Measurements from ENCODE around the gene RBM12.
A peak's percentile ranks its signal among the peaks of the same experiment; 100 is the strongest.

RBM12 gene

DNA sequence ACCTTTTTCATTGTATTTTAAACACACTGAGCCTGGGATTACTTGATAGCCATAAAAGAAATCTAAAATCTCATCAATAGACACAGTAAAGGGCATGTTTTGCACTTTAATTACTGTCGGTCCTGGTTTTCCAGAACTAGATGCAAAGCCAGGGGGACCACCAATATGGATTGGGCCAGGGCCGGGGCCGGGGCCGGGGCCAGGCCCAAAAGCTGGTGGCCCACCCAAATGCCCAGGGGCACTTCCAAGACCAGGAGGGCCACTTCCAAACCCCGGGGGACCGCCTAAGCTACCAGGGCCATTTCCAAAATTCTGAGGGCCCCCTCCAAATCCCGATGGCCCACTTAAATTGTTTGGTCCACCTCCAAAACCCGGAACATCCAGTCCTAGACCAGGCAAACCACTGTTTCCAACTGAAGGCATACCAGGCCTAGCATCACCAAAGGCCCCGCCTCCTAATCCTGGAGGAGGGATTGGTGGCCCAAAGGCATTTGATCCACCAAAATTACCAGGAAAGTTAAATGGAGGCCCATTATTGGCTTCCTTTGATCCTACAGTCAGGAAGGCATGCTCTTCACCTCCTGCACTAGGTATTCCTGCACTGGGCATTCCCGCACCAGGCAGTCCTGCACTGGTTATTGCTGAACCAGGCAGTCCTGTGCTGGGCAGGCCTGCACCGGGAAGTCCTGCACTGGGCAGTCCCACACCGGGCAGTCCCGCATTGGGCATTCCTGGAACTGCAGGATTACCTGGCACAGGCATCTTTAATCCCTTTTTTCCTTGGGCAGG lies 11.9 kb downstream of the RBM12 start:
- DNase-seq, result no peak

DNA sequence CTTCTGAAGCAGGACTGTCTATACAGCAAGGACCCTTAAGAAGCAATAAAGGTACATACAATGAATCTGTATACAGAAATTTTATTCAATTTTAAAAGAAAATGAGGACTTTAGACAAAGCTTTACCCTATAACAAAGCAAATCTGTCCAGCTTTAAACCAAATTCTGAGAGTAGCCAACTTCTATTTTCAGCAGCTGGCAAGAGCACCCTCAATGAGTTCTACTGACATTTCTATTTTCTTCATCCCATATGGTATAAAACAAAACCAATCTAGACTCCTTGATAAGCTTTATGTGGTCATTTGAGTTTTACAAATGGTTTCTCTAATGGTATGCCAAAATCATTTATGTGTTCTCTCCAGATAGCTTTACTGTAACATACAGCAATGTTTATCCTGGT lies 12.7 kb downstream of the RBM12 start:
- no peak for DNase-seq

DNA sequence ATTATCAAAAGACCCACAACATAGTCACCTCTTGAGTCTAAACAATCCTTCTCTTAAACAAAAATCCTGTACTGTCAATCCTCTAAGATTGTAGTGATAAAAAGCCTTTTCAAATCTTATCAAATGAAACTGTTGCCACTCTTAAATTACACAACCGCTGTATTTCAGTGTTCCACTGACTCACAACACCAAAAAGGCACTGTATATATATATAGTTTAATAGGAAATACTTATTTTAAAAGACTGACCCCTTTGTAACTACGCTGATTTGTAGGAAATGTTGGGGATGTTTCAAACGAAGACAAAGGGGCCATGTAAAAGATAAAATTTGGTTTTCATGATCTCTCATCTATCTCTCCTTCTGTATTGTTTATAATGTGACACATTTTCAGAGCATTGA lies 14.1 kb downstream of the RBM12 start:
- no peak for DNase-seq

DNA sequence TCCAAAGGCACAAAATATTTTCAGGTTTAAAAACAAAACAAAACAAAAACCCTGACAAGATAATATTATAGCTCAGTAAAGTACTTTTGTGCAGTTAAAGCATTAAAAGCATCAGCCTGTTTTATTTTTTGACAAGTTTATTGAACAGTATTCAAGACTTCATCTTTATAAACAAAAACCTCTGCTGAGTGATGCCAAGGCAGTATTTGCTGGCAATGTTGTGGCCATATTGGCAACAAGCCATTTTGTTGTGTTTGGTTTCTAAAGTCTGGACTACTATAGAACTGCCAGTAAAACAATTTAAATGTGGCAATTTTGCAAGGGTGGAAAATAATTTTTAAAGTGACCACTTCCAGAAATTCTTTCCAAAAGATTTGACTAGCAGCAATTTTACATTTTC lies 15.9 kb downstream of the RBM12 start:
- no peak for DNase-seq

DNA sequence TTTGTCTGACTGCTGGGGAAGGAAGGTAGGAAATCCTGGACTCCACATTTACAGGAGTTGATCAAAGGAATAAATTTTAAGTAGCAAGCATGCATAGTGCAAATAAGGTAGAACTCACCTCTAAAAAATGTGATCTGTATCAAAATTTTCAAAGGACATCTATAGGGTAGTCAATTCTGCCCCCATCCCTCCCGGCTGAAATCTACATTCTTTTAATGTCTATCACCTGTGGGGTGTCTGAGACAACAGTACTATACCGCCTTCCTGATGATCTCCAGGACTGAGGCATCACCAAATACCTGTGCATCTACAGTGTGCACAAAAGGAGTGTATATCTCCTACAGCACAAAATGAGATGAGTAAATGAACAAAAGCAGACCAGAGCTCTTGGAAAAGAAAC lies 19.9 kb downstream of the RBM12 start:
- no peak for DNase-seq

DNA sequence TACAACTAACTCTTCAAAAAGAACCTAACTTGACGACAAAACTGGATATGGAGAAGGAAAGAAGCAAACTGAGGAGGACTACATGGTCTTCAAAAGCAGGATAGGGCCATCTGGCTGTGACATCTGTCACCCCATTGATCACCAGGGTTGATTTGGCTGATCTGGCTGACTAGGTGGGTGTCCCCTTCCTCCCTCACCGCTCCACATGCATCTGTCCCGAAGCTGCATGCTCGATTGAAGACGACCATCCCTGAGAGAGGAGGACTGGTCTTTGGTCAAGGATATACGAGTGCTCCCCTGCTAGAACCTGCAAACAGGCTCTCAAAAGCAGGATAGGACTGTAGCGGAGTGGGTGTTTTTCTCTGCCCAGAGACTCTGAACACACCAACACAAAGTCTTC lies 21.7 kb downstream of the RBM12 start:
- no peak for DNase-seq

DNA sequence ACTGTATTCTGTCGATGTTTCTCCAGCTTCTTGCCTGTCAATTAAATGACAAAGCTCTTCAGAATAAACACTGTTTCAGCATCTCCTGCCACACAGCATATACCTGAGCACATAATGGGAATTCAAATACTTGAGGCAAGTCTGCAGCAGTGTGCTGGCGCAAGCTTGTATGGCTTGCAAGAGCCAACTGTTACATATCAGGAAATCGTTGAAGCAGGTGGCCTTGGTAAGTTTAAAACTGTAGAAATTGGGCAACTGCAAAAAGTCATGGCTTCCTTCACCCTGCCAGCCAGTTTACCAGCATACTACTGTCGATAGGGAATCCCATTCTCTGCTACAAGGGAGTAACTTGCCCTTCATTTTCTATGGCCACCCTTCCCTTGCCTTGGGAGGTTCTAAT lies 23.0 kb downstream of the RBM12 start:
- peak; percentile 60 for DNase-seq

DNA sequence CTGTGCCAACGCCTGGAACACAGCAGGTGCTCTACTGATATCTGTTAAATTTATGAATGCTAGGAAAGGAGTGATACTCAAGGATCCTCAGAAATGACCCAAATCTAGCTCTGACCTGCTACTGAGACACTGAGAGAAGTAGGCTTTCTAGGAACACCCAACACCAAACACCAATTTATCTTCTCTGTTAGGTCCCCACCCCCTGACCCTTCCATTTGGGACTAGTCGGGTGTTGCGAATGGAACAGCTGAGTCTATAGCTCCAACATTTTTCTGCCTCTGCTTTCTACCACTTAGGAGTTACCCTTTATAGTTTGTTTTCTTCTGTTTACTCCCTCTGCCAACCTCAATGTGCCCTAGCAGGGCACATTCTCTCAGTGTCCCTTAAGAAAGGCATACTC lies 24.0 kb downstream of the RBM12 start:
- DNase-seq, result no peak

DNA sequence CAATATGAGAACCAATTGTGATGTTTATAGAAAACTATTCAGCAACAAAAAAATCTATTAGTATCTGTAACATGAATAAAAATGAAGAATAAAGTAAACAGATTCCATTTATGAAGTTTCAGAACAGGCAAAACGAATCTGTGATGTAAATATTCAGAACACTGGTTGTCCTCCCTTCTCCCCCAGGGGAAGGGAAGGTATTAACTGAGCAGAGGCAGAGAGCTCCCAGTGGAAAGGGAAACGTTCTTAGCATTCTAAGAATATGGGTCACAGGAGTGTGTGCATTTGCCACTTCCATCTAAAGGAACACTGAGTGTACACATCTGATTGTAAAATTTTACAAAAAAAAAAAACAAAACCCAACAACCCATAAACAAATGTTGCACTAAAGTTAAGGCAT lies 25.9 kb downstream of the RBM12 start:
- DNase-seq, result no peak

DNA sequence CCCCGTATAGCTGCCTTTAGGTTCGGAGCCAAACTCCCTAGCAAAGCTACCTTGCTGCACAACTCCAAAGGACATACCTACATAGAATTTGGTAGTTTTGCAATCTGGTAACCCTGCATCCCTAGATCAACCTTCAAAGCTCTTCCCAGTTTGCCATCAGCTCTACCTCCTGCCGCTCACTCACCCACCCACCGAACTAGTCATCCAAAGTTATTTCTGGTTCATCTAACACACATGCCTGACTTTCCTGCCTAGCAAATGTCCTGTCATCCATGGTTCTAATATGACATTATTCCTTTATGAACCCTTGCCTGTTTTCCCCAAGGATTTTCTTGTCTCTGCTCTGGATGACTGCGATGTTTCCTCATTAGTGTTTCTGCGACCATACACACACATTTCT lies 27.4 kb downstream of the RBM12 start:
- DNase-seq, result no peak

DNA sequence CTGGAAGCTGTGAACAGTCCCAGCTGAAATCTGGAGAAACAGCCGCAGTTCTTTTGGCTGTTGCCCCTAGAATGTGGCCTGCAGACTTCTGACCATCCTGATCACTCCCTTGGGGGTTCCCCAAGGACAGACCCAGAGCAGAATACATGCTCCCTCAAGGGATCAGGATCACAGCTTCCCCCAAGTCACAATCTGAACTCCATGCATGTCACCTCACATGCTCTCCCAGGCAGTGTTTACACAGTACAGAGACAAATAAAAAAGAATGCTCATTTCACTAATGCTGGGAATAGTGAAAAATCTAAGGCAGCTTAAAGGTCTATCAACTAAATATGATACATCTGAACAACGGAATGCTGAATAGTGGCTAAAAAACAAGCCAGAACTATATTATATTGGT lies 28.6 kb downstream of the RBM12 start:
- no peak for DNase-seq

DNA sequence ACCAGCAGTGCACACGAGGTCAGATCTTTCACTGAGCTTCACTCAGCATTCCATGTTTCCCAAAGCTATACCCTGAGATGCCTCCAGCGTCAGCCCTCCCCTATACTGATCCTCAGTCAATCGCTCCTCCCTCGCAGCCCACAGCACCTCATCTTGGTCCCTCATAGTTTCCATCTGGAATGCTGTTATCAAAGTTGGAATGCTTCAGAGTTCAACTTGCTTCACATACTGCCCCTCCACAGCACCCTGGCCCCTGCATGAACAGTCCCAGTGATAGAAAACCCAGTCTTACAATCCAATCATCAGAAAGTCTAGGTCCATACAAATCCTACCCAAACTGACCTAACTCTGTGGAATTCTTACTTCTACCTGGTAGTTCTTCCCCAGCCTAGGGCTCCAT lies 29.0 kb downstream of the RBM12 start:
- DNase-seq, result no peak

DNA sequence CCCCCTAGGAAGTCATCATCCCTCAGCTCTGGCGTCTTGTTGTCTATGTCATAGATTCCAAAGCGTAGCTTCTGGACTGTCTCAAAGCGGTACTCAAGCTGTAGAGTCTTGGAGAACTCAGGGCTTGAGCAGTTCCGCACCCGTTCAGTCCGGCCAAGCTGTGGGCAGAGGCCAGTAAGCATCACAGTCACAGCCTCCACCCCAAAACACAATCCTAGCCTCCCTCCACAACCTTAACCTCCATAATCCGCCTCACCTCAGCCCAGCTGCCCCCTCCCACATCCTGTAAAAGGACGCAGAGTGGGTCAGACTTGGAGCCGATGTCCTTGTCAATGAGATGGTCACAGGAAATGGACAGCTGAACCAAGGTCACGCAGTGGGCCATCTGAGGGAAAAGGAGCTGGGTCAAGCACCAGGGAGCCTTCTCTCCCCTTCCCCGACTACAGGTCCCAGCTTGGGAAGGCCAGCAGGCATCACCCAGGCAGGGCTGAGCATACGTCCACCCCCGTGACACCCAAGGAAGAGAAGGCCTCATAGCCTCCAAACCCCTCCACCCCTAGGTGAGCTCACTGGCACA lies 32.1 kb downstream of the RBM12 start:
- no peak for DNase-seq

DNA sequence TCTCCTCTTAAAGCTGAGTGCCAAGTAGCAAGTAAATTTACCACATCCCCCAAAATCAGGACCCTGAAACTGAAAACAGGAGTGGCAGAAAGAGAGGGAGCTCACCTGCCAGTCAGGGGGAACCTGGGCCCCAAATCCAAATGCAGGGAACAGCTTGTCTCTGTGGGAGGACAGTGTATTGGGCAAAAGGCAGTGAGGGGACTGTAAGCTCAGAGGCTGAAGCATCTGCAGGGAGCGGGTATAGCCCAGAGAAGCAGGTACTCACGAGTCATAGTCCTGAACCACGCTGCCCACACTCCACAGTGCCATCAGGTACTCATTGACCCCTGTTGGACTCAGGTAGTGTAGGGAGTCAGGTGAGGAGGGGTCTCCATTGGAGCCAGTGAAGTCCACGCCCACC lies 34.1 kb downstream of the RBM12 start:
- DNase-seq, result no peak

DNA sequence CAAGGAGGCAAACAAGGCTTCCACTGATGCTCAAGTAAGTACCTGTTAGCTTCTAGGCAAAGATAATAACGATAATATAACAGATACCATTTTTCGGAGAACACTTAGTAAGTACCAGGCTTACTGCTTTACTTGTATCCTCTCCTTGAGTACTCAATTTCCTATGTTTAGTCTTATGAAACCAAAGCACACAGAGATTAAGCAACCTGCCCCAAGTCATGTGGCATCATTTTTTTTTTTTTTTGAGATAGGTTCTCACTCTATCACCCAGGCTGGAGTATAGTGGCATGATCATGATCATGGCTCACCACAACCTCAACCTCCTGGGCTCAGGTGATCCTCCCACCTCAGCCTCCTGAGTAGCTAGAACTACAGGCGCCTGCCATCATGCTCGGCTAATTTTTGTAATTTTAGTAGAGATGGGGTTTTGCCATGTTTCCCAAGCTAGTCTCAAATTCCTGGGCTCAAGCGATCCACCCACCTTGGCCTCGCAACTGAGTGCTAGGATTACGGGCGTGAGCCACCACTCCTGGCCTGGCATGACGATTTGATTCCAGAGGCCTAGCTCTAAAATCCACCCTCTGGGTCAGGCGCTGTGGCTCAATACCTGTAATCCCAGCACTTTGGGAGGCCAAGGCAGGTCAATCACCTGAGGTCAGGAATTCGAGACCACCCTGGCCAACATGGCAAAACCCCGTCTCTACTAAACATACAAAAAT lies 35.1 kb downstream of the RBM12 start:
- DNase-seq, result peak; percentile 60

DNA sequence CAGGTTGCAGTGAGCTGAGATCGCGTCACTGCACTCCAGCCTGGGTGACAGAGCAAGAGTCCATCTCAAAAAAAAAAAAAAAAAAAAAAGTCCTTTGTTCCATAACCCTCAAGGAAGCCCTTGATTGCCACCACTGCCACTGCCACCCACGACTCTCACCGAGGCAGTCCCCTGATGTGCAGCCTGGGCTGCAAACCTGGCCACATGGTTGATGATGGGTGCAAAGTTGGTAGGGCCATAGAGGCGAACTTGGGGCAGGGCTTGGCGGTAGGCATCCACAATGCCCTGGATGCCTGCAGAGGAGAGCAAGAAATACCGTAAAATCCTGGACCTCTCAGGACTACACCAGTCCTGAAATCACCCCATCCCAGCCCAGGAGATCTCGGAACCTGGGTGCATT lies 37.6 kb downstream of the RBM12 start:
- no peak for DNase-seq

DNA sequence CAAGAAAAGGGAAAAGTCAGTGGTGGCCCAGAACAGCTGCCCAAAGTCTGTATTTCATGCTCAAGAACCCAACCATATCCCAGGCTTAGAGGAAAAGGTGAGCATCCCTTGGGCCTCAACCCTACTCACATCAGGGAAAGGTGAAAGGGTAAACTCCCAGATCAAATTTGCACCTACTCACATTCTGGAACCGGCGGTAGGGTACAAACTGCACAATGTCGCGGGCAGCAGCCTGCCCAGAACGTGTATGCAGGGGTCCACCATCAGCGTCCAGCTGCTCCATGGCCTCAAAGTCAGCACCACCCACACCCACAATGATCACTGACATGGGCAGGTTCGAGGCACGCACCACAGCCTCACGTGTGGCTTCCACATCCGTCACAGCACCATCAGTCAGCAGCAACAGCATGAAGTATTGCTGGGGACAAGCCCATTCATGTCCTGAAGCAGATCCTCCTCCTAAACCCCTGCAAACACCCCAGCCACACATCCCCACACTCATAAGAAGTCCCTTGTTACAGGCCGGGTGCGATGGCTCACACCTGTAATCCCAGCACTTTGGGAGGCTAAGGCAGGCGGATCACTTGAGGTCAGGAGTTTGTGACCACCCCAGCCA lies 38.2 kb downstream of the RBM12 start:
- no peak for DNase-seq

DNA sequence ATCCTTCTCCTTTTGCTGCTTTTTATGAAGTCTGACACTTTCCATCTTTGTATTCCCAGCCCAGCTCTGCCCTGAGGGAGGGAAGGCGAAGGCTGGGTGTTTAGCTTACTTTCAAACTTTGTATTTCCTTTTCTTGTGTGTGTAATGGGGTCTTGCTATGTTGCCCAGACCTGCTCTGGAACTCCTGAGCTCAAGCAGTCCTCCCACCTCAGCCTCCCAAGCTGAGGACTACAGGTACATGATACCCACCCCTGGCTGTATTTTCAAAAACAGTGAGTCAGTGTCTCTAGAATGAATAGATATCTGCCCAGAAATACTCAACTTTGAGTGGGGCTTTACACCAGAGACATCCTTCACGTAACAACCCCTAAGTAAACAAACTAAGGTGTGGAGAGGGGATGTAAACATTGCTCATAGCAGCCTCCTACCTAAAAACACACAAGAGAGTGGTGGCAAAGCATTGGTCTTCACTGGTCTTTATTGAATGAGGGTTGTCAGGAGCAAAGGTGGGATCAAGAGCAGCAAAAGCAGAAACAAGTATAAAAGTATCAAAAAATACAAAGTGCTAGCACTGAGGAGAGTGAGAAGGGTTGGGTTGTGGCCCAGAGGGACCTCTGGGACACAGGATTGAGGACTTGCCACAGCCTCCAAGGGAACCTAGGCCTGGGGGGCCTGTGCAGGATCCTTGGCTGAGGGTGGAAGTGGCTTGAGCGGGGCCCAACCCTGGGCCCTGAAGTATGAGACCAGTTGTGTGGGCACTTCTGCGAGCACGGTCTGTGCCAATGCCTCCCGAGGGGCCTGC lies 38.9 kb downstream of the RBM12 start:
- no peak for DNase-seq

DNA sequence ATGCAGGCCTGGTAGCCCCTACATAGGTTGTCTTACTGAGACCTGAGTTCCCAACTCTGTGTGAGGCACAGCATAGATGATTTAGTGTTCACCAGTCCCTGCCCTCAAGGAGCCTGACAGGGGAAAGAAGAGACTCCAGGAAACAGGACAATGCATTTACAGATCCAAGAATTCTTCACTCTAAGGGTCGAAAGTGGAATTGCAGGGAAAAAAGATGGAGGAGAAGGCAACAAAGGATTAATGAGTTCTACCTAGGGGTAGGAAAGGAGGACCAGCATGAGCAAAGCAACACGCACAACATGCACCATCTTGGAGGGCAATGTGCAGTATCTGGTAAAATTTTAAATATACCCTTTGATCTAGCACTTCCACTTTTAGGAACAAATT lies 43.1 kb downstream of the RBM12 start:
- no peak for DNase-seq

DNA sequence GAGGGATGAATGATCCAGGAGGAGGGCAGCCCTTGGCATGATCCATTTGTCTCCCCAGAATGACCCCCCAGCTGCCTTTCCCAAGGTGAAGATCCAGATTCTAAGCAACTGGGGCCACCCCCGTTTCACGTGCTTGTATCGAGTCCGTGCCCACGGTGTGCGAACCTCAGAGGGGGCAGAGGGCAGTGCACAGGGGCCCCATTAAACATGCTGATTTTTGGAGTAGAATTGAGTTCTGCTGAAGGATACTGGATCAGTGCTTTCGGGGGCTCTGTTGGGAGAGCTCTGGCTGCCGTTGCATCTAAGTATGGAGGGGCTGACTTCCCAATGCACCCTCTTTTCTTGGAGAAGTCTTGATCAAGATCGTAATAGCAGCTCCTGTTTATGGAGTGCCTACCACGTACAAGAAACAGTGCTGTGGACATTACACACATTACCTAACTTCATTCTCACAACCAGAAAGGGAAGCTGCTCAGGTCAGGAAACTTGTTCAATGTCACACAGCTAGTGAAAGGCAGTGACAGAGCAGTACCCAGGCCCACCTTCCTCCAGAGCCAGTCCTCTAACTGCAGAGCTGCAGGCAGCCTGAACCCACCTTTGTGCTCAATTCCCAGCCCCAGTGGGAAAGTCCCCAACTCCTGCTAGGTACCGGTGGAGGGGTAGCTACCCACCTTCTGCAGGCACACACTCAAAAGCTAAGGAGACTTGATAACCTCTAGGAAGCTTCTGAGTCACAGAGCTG lies 43.7 kb downstream of the RBM12 start:
- DNase-seq, result no peak

DNA sequence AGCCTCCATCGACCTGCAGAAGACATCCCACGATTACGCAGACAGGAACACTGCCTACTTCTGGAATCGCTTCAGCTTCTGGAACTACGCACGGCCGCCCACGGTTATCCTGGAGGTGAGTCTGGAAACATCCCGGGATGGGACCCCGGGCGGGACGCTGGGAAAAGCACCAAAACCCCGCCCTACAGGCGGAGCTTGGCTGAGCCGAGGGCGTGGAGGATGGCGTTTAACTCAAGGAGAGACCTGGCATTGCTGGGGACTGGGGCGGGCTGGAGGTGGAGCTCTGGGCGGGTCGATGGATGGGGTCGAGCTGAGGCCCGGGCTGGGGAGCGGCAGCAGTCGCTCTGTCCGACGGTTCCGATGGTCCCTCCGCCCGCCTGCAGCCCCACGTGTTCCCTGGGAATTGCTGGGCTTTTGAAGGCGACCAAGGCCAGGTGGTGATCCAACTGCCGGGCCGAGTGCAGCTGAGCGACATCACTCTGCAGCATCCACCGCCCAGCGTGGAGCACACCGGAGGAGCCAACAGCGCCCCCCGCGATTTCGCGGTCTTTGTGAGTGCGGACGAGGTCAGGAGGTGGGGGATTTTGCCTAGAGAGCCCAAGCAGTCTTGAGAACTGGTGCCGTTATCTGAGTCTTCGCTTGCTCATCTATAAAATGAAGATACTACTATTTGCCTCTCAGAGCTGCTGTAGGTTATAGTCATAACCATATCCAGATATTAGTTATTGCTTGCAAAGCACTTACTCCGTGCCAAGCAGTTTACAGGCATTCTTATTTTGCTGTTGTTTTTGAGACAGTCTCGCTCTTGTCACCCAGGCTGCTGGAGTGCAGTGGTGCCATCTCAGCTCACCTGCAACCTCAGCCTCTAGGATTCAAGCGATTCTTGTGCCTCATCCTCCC lies 45.3 kb downstream of the RBM12 start:
- DNase-seq, result peak; percentile 90

All from hematopoietic multipotent progenitor cell treated with erythropoietin and hydrocortisone succinate and interleukin-3 and kit ligand, for 4 days (in vitro differentiated cells).